ENCODE data around the gene NCAM1. TPM values are rescaled to one million over a fixed set of nuclear protein-coding genes. Genes with fewer than 3 reads are reported as not detected.

The NCAM1 gene
- total and polyA plus RNA-seq, 2 donors (not counting 3 experiments of a cell fraction or from before 2014, with no cell fraction given), result 0.03 TPM; not detected in 1

GRCh38 chr11:113278481-113278880, 317.3 kb downstream of the NCAM1 start:
- H2AFZ ChIP-seq (ENCODE audit: low read depth, low read length), result no peak overlapping the region
- H3K4me1 ChIP-seq (ENCODE audit: control insufficient read depth, extremely low read depth, insufficient read depth, low read length), result no peaks in the 10 kb centered on the region
- H3K4me2 ChIP-seq (ENCODE audit: insufficient read depth, low read length), result no peak overlapping the region
- H3K79me2 ChIP-seq (ENCODE audit: control insufficient read depth, insufficient read depth, low read length), result no peaks in the 10 kb centered on the region
- BruUV-seq (replicated peaks), result no TSS peak
- H3K27ac ChIP-seq (ENCODE audit: insufficient read depth, low read depth, low read length), result no peak overlapping the region
- dilution Hi-C loops (cut with MboI; ENCODE audit: extremely low pct_ligation_motif_present, low sequenced_read_pairs), result no loop called here
- no peak overlapping the region for H3K9ac ChIP-seq (replicated peaks; ENCODE audit: extremely low read depth, insufficient read depth, low read length)
- DNase-seq (ENCODE audit: low read depth, low spot score), result no peak
- intact Hi-C loops (cut with micrococcal nuclease), result no loop called here
- H3K36me3 ChIP-seq (ENCODE audit: control insufficient read depth in 2 of 2, extremely low read depth in 1 of 2, insufficient read depth in 2 of 2, low read length in 2 of 2), result no peaks in the 10 kb centered on the region
- H3K4me3 ChIP-seq (replicated peaks in 1 of 3; ENCODE audit: insufficient read depth in 1 of 3, low read depth in 1 of 3, low read length in 3 of 3), result no peak overlapping the region
- no peaks in the 10 kb centered on the region for H3K27me3 ChIP-seq (ENCODE audit: control insufficient read depth in 2 of 2, insufficient read depth in 2 of 2, low read length in 2 of 2)
- FAIRE-seq, result no peak
- ChIA-PET CTCF (no interaction called here), POLR2A (no interaction called here)
- H4K20me1 ChIP-seq (replicated peaks; ENCODE audit: control insufficient read depth, extremely low read depth, insufficient read depth, low read length), result no peaks in the 10 kb centered on the region
- no peaks in the 10 kb centered on the region for H3K9me3 ChIP-seq (replicated peaks; ENCODE audit: control insufficient read depth, insufficient read depth, low read length)
- TF ChIP-seq, protein P1, sequence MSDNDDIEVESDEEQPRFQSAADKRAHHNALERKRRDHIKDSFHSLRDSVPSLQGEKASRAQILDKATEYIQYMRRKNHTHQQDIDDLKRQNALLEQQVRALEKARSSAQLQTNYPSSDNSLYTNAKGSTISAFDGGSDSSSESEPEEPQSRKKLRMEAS (IDR thresholded peaks at IDR 0.05; ENCODE audit: insufficient read depth, insufficient read length), result no peak
- no peak for TF ChIP-seq EZH2 (IDR thresholded peaks at IDR 0.05; ENCODE audit: borderline replicate concordance, low read depth, low read length, severe bottlenecking)
- no peak for TF ChIP-seq FOS (IDR thresholded peaks at IDR 0.05; ENCODE audit: borderline replicate concordance, insufficient read depth, low read length)
- TF ChIP-seq JUN (IDR thresholded peaks at IDR 0.05; ENCODE audit: borderline replicate concordance, insufficient read depth, insufficient read length, low read depth), result no peak
- TF ChIP-seq POLR2A (IDR thresholded peaks at IDR 0.05; ENCODE audit: low read depth, low read length), result no peak
- no peak for TF ChIP-seq POLR2AphosphoS5 (IDR thresholded peaks at IDR 0.05; ENCODE audit: insufficient read depth, low read depth, low read length)
- no peak for TF ChIP-seq GATA2 (IDR thresholded peaks at IDR 0.05; ENCODE audit: insufficient read depth, insufficient read length, low read depth, low read length)
- no peak for TF ChIP-seq CTCF (IDR thresholded peaks at IDR 0.05; ENCODE audit: extremely low read depth in 1 of 2, insufficient read depth in 1 of 2, low read depth in 1 of 2, low read length in 2 of 2)
- no peak for TF ChIP-seq MYC (IDR thresholded peaks at IDR 0.05; ENCODE audit: low read depth, low read length)
- no peaks in the 10 kb centered on the region for H3K9me1 ChIP-seq (replicated peaks; ENCODE audit: control insufficient read depth, extremely low read depth, insufficient read depth, low read length)

Data from endothelial cell of umbilical vein (primary cell).